ENCODE results near the gene DDI1. TPM values are rescaled to one million over a fixed set of nuclear protein-coding genes. Genes with fewer than 3 reads are reported as not detected.

The DDI1 gene
- not detected for total RNA-seq

GRCh38 chr11:104036588-104036987 lies at the start of gene DDI1:
Gene DDI1 (plus strand): TSS chr11:104036640. CDS start chr11:104036823, 183 bp downstream.
- TF ChIP-seq POLR2A (IDR thresholded peaks at IDR 0.05) (no peak), CTCF (IDR thresholded peaks at IDR 0.05) (no peak)
- H3K27me3 ChIP-seq: no peaks in the 10 kb centered on the region
- no peaks in the 10 kb centered on the region for H3K9me3 ChIP-seq
- DNase-seq: no peak
- H3K36me3 ChIP-seq: no peaks in the 10 kb centered on the region
- intact Hi-C loops (cut with DNase I): no loop called here
- H3K4me1 ChIP-seq: no peaks in the 10 kb centered on the region
- 95% methylated on average over 3 to 8 of the region's 26 CpGs for WGBS, 2 donors
- no peak within 1 kb of the TSS for H3K4me3 ChIP-seq
- H3K27ac ChIP-seq: no peak within 1 kb of the TSS

GRCh38 chr11:103987629-103988594 lies 48.5 kb upstream of the DDI1 start:
- H3K4me1 ChIP-seq: peaks cover 0 to 4% (median 0%) of the 10 kb centered on the region in 3 donors
- no peak overlapping the region for H3K4me3 ChIP-seq
- intact Hi-C loops (cut with DNase I): no loop called here
- H3K27ac ChIP-seq: no peak overlapping the region
- H3K27me3 ChIP-seq: peaks cover 0 to 6% (median 0%) of the 10 kb centered on the region in 4 donors
- H3K9me3 ChIP-seq: no peaks in the 10 kb centered on the region
- TF ChIP-seq POLR2A (IDR thresholded peaks at IDR 0.05): no peak
- no peak for TF ChIP-seq CTCF (IDR thresholded peaks at IDR 0.05)
- H3K36me3 ChIP-seq: no peaks in the 10 kb centered on the region
- WGBS, 2 donors: 71 to 74% methylated on average over 9 of the region's 9 CpGs
- DNase-seq: no peak

GRCh38 chr11:103988595-103988969 lies 47.9 kb upstream of the DDI1 start:
- H3K36me3 ChIP-seq: no peaks in the 10 kb centered on the region
- intact Hi-C loops (cut with DNase I): no loop called here
- 45 to 51% methylated on average over 4 of the region's 4 CpGs for WGBS, 2 donors

GRCh38 chr11:103993507-103993906 lies 42.9 kb upstream of the DDI1 start:
- no peak overlapping the region for H3K27ac ChIP-seq
- no peaks in the 10 kb centered on the region for H3K9me3 ChIP-seq
- TF ChIP-seq CTCF (IDR thresholded peaks at IDR 0.05) (no peak), POLR2A (IDR thresholded peaks at IDR 0.05) (no peak)
- no peak for DNase-seq
- H3K27me3 ChIP-seq: peaks cover 0 to 18% (median 0%) of the 10 kb centered on the region in 4 donors
- H3K4me1 ChIP-seq: no peaks in the 10 kb centered on the region
- no peaks in the 10 kb centered on the region for H3K36me3 ChIP-seq
- intact Hi-C loops (cut with DNase I): no loop called here
- no peak overlapping the region for H3K4me3 ChIP-seq

More at GRCh38 chr11:103988595-103988969, 47.9 kb upstream of the DDI1 start:
- no peak overlapping the region for H3K4me3 ChIP-seq
- peaks cover 0 to 4% (median 0%) of the 10 kb centered on the region in 3 donors for H3K4me1 ChIP-seq
- H3K27me3 ChIP-seq: peaks cover 0 to 6% (median 0%) of the 10 kb centered on the region in 4 donors
- TF ChIP-seq CTCF (IDR thresholded peaks at IDR 0.05) (no peak), POLR2A (IDR thresholded peaks at IDR 0.05) (no peak)
- H3K27ac ChIP-seq: no peak overlapping the region
- no peaks in the 10 kb centered on the region for H3K9me3 ChIP-seq
- no peak for DNase-seq

GRCh38 chr11:103994094-103994493 lies 42.3 kb upstream of the DDI1 start:
- Histone ChIP-seq H3K4me3 (no peak overlapping the region), H3K9me3 (no peaks in the 10 kb centered on the region), H3K27me3 (peaks cover 0 to 24% (median 0%) of the 10 kb centered on the region in 4 donors), H3K36me3 (no peaks in the 10 kb centered on the region), H3K4me1 (no peaks in the 10 kb centered on the region), H3K27ac (no peak overlapping the region)
- TF ChIP-seq POLR2A (IDR thresholded peaks at IDR 0.05) (no peak), CTCF (IDR thresholded peaks at IDR 0.05) (no peak)
- intact Hi-C loops (cut with DNase I): no loop called here
- no peak for DNase-seq
- 70 to 77% methylated on average over 1 of the region's 1 CpG for WGBS, 2 donors
